ENCODE measurements around the gene PTPN2. TPM values are rescaled to one million over a fixed set of nuclear protein-coding genes. Genes with fewer than 3 reads are reported as not detected.
A peak's percentile ranks its signal among the peaks of the same experiment; 100 is the strongest.

PTPN2 gene
- total and polyA plus RNA-seq, 2 donors (not counting 1 experiment from before 2014, with no cell fraction given), result 41.2 to 75.5 TPM

GRCh38 chr18:12890964-12891363 is 6.9 kb upstream of the PTPN2 start:
- Mint-ChIP-seq H3K4me3 (no peak overlapping the region), H3K27me3 (peaks cover 11% of the 10 kb centered on the region), H3K27ac (no peak overlapping the region), H3K4me1 (peaks cover 18% of the 10 kb centered on the region), H3K9me3 (ENCODE audit: insufficient read depth) (no peaks in the 10 kb centered on the region)
- peaks cover 7 to 14% of the 10 kb centered on the region in 2 donors for H3K4me1 ChIP-seq (ENCODE audit: control insufficient read depth in 2 of 2, insufficient read depth in 2 of 2, low read length in 2 of 2)
- peaks cover 0 to 18% (median 7%) of the 10 kb centered on the region in 4 experiments for H3K27me3 ChIP-seq (replicated peaks in 1 of 4; ENCODE audit: control extremely low read depth in 1 of 4, control insufficient read depth in 3 of 4, insufficient read depth in 4 of 4, low read length in 3 of 4)
- H3K4me2 ChIP-seq (replicated peaks; ENCODE audit: low read depth, low read length, poor library complexity, severe bottlenecking), result no peak overlapping the region
- peaks cover 17% of the 10 kb centered on the region for H3K79me2 ChIP-seq (ENCODE audit: control insufficient read depth, insufficient read depth, low read length)
- H3K4me3 ChIP-seq (ENCODE audit: control extremely low read depth in 1 of 5, extremely low read depth in 1 of 5, insufficient read depth in 1 of 5, low read depth in 2 of 5, low read length in 4 of 5), result no peak overlapping the region
- ChIA-PET CTCF (interaction anchor here (0.6 to 6.9 kb wide), 9 partner anchors 8 to 233 kb away, joined by 3 to 69 read pairs (median 4); no protein-coding TSS in a partner anchor), POLR2A (no interaction called here)
- peaks cover 1 to 5% (median 3%) of the 10 kb centered on the region in 3 donors for H3K9me3 ChIP-seq (ENCODE audit: control extremely low read depth in 1 of 3, control insufficient read depth in 2 of 3, insufficient read depth in 1 of 3, low read length in 2 of 3)
- no peak overlapping the region for H3K27ac ChIP-seq (ENCODE audit: low read length in 2 of 2)
- H3K9ac ChIP-seq (ENCODE audit: low read length), result no peak overlapping the region
- ATAC-seq (ENCODE audit: low read depth), result no peak
- H2AFZ ChIP-seq (ENCODE audit: insufficient read depth, low read depth, low read length, poor library complexity, severe bottlenecking), result no peak overlapping the region
- no peak for DNase-seq
- WGBS (ENCODE audit: insufficient coverage), result 100% methylated on average over 3 of the region's 3 CpGs
- TF ChIP-seq, protein P1, sequence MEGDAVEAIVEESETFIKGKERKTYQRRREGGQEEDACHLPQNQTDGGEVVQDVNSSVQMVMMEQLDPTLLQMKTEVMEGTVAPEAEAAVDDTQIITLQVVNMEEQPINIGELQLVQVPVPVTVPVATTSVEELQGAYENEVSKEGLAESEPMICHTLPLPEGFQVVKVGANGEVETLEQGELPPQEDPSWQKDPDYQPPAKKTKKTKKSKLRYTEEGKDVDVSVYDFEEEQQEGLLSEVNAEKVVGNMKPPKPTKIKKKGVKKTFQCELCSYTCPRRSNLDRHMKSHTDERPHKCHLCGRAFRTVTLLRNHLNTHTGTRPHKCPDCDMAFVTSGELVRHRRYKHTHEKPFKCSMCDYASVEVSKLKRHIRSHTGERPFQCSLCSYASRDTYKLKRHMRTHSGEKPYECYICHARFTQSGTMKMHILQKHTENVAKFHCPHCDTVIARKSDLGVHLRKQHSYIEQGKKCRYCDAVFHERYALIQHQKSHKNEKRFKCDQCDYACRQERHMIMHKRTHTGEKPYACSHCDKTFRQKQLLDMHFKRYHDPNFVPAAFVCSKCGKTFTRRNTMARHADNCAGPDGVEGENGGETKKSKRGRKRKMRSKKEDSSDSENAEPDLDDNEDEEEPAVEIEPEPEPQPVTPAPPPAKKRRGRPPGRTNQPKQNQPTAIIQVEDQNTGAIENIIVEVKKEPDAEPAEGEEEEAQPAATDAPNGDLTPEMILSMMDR (IDR thresholded peaks at IDR 0.05), result no peak
- TF ChIP-seq EZH2 (IDR thresholded peaks at IDR 0.05; ENCODE audit: borderline replicate concordance, insufficient read depth, low read depth, low read length, poor library complexity, severe bottlenecking), result no peak
- H4K20me1 ChIP-seq (ENCODE audit: control insufficient read depth, insufficient read depth, low read length, poor library complexity, severe bottlenecking), result no peaks in the 10 kb centered on the region
- H3K36me3 ChIP-seq (replicated peaks in 1 of 2; ENCODE audit: control extremely low read depth in 1 of 2, control insufficient read depth in 1 of 2, extremely low read depth in 1 of 2, insufficient read depth in 2 of 2, low read length in 1 of 2), result no peaks in the 10 kb centered on the region
- intact Hi-C loops (cut with micrococcal nuclease), result no loop called here

DNA sequence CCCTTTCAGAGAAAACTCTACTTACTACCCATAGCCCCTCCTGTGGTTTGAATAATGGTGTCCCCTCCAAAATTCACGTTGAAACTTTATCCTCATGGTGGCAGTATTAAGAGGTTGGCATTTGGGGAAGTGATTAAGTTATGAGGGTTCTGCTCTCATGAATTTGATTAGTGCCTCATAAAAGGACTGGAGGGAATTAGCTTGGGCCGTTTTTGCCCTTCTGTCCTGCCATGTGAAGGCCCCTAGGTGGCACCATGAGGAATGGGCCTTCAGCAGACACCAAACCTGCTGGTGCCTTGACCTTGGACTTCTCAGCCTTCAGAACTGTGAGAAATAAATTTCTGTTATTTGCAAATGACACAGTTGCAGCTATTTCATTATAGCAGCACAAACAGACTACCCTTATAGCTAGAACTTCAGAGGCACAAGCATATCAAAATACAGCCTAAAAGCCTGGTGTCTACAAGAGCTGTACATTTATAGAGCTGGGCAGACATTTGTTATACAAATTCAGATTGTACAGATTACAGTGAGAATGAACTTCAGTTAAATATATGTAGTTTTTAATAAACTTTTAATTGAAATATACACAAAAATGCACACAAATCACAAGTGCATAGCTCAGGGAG is 2.6 kb upstream of the PTPN2 start:
- H3K4me2 ChIP-seq (replicated peaks; ENCODE audit: low read depth, low read length, poor library complexity, severe bottlenecking), result no peak overlapping the region
- Mint-ChIP-seq H3K4me1 (peaks cover 47% of the 10 kb centered on the region), H3K27ac (peak overlapping the region; percentile 65), H3K4me3 (peak overlapping the region; percentile 43), H3K9me3 (ENCODE audit: insufficient read depth) (no peaks in the 10 kb centered on the region), H3K27me3 (no peaks in the 10 kb centered on the region)
- no peak overlapping the region for H2AFZ ChIP-seq (ENCODE audit: insufficient read depth, low read depth, low read length, poor library complexity, severe bottlenecking)
- H3K36me3 ChIP-seq (replicated peaks in 1 of 2; ENCODE audit: control extremely low read depth in 1 of 2, control insufficient read depth in 1 of 2, extremely low read depth in 1 of 2, insufficient read depth in 2 of 2, low read length in 1 of 2), result no peaks in the 10 kb centered on the region
- no peak overlapping the region for H3K9ac ChIP-seq (ENCODE audit: low read length)
- WGBS (ENCODE audit: insufficient coverage), result 30% methylated on average over 1 of the region's 2 CpGs
- DNase-seq (peak; percentile 54), ATAC-seq (ENCODE audit: low read depth) (no peak)
- peak overlapping the region in 1 of 2 donors; percentile 99 for H3K27ac ChIP-seq (ENCODE audit: low read length in 2 of 2)
- H3K4me3 ChIP-seq (ENCODE audit: control extremely low read depth in 1 of 5, extremely low read depth in 1 of 5, insufficient read depth in 1 of 5, low read depth in 2 of 5, low read length in 4 of 5), result no peak overlapping the region
- POLR2A ChIA-PET, result no interaction called here
- H3K9me3 ChIP-seq (ENCODE audit: control extremely low read depth in 1 of 3, control insufficient read depth in 2 of 3, insufficient read depth in 1 of 3, low read length in 2 of 3), result peaks cover 1 to 5% (median 3%) of the 10 kb centered on the region in 3 donors
- H3K4me1 ChIP-seq (ENCODE audit: control insufficient read depth in 2 of 2, insufficient read depth in 2 of 2, low read length in 2 of 2), result peaks cover 36 to 43% of the 10 kb centered on the region in 2 donors
- TF ChIP-seq, protein P1 (IDR thresholded peaks at IDR 0.05), result peak; percentile 44
- no peak for TF ChIP-seq EZH2 (IDR thresholded peaks at IDR 0.05; ENCODE audit: borderline replicate concordance, insufficient read depth, low read depth, low read length, poor library complexity, severe bottlenecking)
- peaks cover 33% of the 10 kb centered on the region for H3K79me2 ChIP-seq (ENCODE audit: control insufficient read depth, insufficient read depth, low read length)
- intact Hi-C loops (cut with micrococcal nuclease), result loop anchor here (10.0 kb wide), 2 partner anchors 678 to 728 kb away; no protein-coding TSS in a partner anchor
- H3K27me3 ChIP-seq (replicated peaks in 1 of 4; ENCODE audit: control extremely low read depth in 1 of 4, control insufficient read depth in 3 of 4, insufficient read depth in 4 of 4, low read length in 3 of 4), result no peaks in the 10 kb centered on the region
- H4K20me1 ChIP-seq (ENCODE audit: control insufficient read depth, insufficient read depth, low read length, poor library complexity, severe bottlenecking), result peaks cover 14% of the 10 kb centered on the region
- CTCF ChIA-PET, result interaction anchor here (1.0 to 2.3 kb wide), 5 partner anchors 23 to 162 kb away, joined by 3 to 7 read pairs (median 3); no protein-coding TSS in a partner anchor

All from B cell (primary cell).